HUES6 (cell line): Measurements from ENCODE around the gene CTNNB1.

Experiments
- H3K27ac ChIP-seq: 2 replicates; pipeline ENCODE4 v1.7.0; 2013; ENCODE audit warnings: low read depth, mild to moderate bottlenecking, low read length, inconsistent platforms
- H3K27me3 ChIP-seq: 2 replicates; pipeline ENCODE4 v1.6.1; 2013; ENCODE audit warnings: low read length; ENCODE audit not compliant: control insufficient read depth, insufficient read depth
- H3K36me3 ChIP-seq: 2 replicates; pipeline ENCODE4 v1.6.1; 2013; ENCODE audit warnings: low read length; ENCODE audit not compliant: control insufficient read depth, insufficient read depth
- H3K4me1 ChIP-seq: 2 replicates; pipeline ENCODE4 v1.6.1; 2013; ENCODE audit warnings: low read length; ENCODE audit not compliant: control insufficient read depth, insufficient read depth
- H3K4me3 ChIP-seq: 2 replicates; pipeline ENCODE4 v1.5.1; 2013; ENCODE audit warnings: low read depth, low read length
- H3K9ac ChIP-seq: one replicate; pipeline ENCODE4 v1.6.1; 2013; ENCODE audit warnings: mild to moderate bottlenecking, low read length
- H3K9me3 ChIP-seq: 2 replicates; pipeline ENCODE4 v1.6.1; 2013; ENCODE audit warnings: low read depth, low read length; ENCODE audit not compliant: control insufficient read depth, insufficient read depth

The CTNNB1 gene

GRCh38 chr3:41286305-41286704 is 87.0 kb downstream of the CTNNB1 start:
- Histone ChIP-seq H3K9me3 (no peaks in the 10 kb centered on the region; the same call in 1 of the 2 replicates), H3K9ac (no peak overlapping the region), H3K27me3 (no peaks in the 10 kb centered on the region), H3K27ac (no peak overlapping the region), H3K4me3 (no peak overlapping the region), H3K36me3 (no peaks in the 10 kb centered on the region), H3K4me1 (peaks cover 3% of the 10 kb centered on the region; the same call in 1 of the 2 replicates)

DNA sequence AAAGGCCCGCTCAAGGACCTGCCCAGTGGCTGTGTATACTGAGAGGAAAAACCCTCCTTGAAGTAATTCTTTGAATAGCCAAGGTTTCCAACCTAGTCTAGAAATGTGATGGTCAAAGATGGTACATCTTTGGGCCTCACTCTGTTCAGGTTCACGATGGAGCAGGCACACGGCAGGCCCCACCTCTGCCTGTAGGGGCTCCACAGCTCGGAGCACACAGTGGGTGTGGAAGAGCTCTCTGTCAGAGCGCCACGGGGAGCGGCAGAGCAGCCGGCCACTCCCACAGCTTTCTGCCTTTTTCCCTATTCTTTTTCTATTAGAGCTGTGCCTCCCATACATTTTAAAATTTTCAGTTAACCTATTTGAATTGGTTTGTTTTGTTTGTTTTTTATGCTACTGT is 89.5 kb downstream of the CTNNB1 start:
- H3K36me3 ChIP-seq: no peaks in the 10 kb centered on the region
- H3K27ac ChIP-seq: no peak overlapping the region
- H3K9ac ChIP-seq: no peak overlapping the region
- H3K9me3 ChIP-seq: no peaks in the 10 kb centered on the region; the same call in 1 of the 2 replicates
- no peaks in the 10 kb centered on the region for H3K27me3 ChIP-seq
- no peak overlapping the region for H3K4me3 ChIP-seq
- peaks cover 3% of the 10 kb centered on the region; the same call in 1 of the 2 replicates for H3K4me1 ChIP-seq
